HepG2 (cell line): Measurements from ENCODE around the gene TRIM4. TPM values are rescaled to one million over a fixed set of nuclear protein-coding genes. Genes with fewer than 3 reads are reported as not detected.

Source experiments
- ATAC-seq: fragments of 200-7000 bp; cut with Tn5 transposase; 3 replicates; pipeline ENCODE4 v1.9.1; 2020; ENCODE audit warnings: mild to moderate bottlenecking, moderate library complexity
- BruUV-seq: library from RNA; stranded (reverse); fragments of 400-500 nt; replicated peaks from 2 replicates; lab custom pipeline; 2021; lab: Mats Ljungman, UMichigan
- CTCF ChIA-PET: fragments of 300-600 bp; formaldehyde crosslinking; extraction: SDS; loops from one replicate; lab custom pipeline; 2021; ENCODE audit warnings: low total read pairs, inconsistent platforms, low intra/inter-chr PET ratio; lab: Yijun Ruan, JAX
- POLR2A ChIA-PET: fragments of 350-600 bp; sonication (Branson Sonifier 250); formaldehyde crosslinking; loops from one replicate; lab custom pipeline; 2020; ENCODE audit warnings: antibody characterized with exemption, inconsistent platforms; lab: Yijun Ruan, JAX
- DNase-seq: peaks from one replicate; pipeline ENCODE4 v3.0.0-alpha.2; 2015; ENCODE audit warnings: low spot score
- FAIRE-seq: peaks from 3 replicates; lab custom pipeline; 2011; peaks lifted over from hg19 to GRCh38; lab: Jason Lieb, UNC
- H2AFZ ChIP-seq: one replicate; pipeline ENCODE4 v1.6.1; 2011; ENCODE audit warnings: low read length, inconsistent platforms
- H3K27ac ChIP-seq: fragments of 300-600 bp; 3 replicates; pipeline ENCODE4 v1.8.0; 2011; ENCODE audit warnings: mixed run types, mild to moderate bottlenecking, mixed read lengths, low read length, inconsistent platforms; ENCODE audit not compliant: insufficient read depth; ENCODE audit errors: extremely low read length
- H3K27me3 ChIP-seq, 2 experiments: fragments of 200-600 bp in 1 of 2; 2 replicates in 1 of 2; 3 replicates in 1 of 2; pipeline versions ENCODE4 v1.6.0 to v1.8.0; 2011; ENCODE audit warnings: low read length in 2 of 2, mild to moderate bottlenecking in 2 of 2, moderate library complexity in 2 of 2, inconsistent platforms in 1 of 2; ENCODE audit not compliant: insufficient read depth in 2 of 2, control insufficient read depth in 1 of 2
- H3K36me3 ChIP-seq, 2 experiments: fragments of 200-600 bp in 1 of 2; replicated peaks in 1 of 2; 2 replicates in 1 of 2; 3 replicates in 1 of 2; pipeline versions ENCODE4 v1.5.1 to v1.8.0; 2011; ENCODE audit warnings: low read length in 2 of 2, inconsistent platforms in 1 of 2; ENCODE audit not compliant: insufficient read depth in 2 of 2, control insufficient read depth in 1 of 2
- H3K4me1 ChIP-seq: 2 replicates; pipeline ENCODE4 v1.5.1; 2012; ENCODE audit warnings: low read length, inconsistent platforms; ENCODE audit not compliant: insufficient read depth
- H3K4me2 ChIP-seq: 2 replicates; pipeline ENCODE4 v1.6.0; 2011; ENCODE audit warnings: low read depth, low read length, inconsistent platforms
- H3K4me3 ChIP-seq, 3 experiments: fragments of 200-600 bp in 1 of 3; sonication (generic), shearing (Covaris generic) in 1 of 3; replicated peaks in 1 of 3; 2 replicates each; pipeline ENCODE4 v1.5.1; 2011 to 2016; ENCODE audit warnings: low read length in 3 of 3, inconsistent platforms in 2 of 3, low read depth in 2 of 3, mild to moderate bottlenecking in 2 of 3, control low read depth in 1 of 3, mixed read lengths in 1 of 3; ENCODE audit not compliant: insufficient read depth in 1 of 3
- H3K79me2 ChIP-seq: one replicate; pipeline ENCODE4 v1.6.1; 2011; ENCODE audit warnings: low read length, inconsistent platforms; ENCODE audit not compliant: insufficient read depth
- H3K9ac ChIP-seq: 2 replicates; pipeline ENCODE4 v1.6.0; 2011; ENCODE audit warnings: mild to moderate bottlenecking, low read depth, low read length, inconsistent platforms; ENCODE audit not compliant: insufficient read depth
- H3K9me3 ChIP-seq: 2 replicates; pipeline ENCODE4 v1.5.1; 2012; ENCODE audit warnings: mild to moderate bottlenecking, low read length
- H4K20me1 ChIP-seq: 2 replicates; pipeline ENCODE4 v1.6.0; 2011; ENCODE audit warnings: inconsistent platforms, mild to moderate bottlenecking, low read length, moderate library complexity; ENCODE audit not compliant: insufficient read depth
- ATF7-NPFF ChIP-seq: sonication (generic); formaldehyde crosslinking; IDR thresholded peaks from 2 replicates; pipeline ENCODE4 v1.8.1; 2023; ENCODE audit warnings: mild to moderate bottlenecking, low read depth, missing genetic modification reagents, moderate library complexity
- DZIP1 ChIP-seq: sonication (generic); formaldehyde crosslinking; IDR thresholded peaks from 2 replicates; pipeline ENCODE4 v1.5.0; 2020; ENCODE audit warnings: mild to moderate bottlenecking, missing genetic modification reagents
- GPBP1L1 ChIP-seq: sonication (generic); formaldehyde crosslinking; IDR thresholded peaks from 2 replicates; pipeline ENCODE4 v1.5.0; 2020; ENCODE audit warnings: mild to moderate bottlenecking, missing genetic modification reagents
- IRF9 ChIP-seq: sonication (generic); formaldehyde crosslinking; IDR thresholded peaks from 2 replicates; pipeline ENCODE4 v1.8.0; 2022; ENCODE audit warnings: missing genetic modification reagents, mild to moderate bottlenecking, borderline replicate concordance
- SMAD9 ChIP-seq: sonication (generic); formaldehyde crosslinking; IDR thresholded peaks from 2 replicates; pipeline ENCODE4 v1.5.1; 2020; ENCODE audit warnings: mild to moderate bottlenecking, missing genetic modification reagents
- WGBS: methylation state at CpG from one replicate; pipeline ENCODE4 v1.1.6; 2017; ENCODE audit warnings: low lambda C conversion rate; 5-methylcytosine and 5-hydroxymethylcytosine counted together
- in situ Hi-C: cut with HindIII; loops from 2 replicates; pipeline ENCODE4 v1.10.0; 2017; ENCODE audit warnings: low pct_unique_long_range_greater_than_20kb; ENCODE audit not compliant: extremely low pct_ligation_motif_present
- intact Hi-C: fragments of 100-400 bp; cut with micrococcal nuclease; formaldehyde crosslinking; loops from one replicate; pipeline ENCODE4 v1.10.0; 2022; ENCODE audit not compliant: unreplicated experiment
- polyA plus RNA-seq, 8 experiments: library from polyadenylated mRNA; depleted of rRNA in 3 of 8; stranded (reverse) in 7 of 8; unstranded in 1 of 8; fragments of >200 nt; fragmentation: Illumina TruSeq in 4 of 8; extraction: Trizol in 4 of 8; gene quantifications; 2 replicates each; pipeline versions ENCODE4 v1.2.1 to v1.2.3, GENCODE V29; 2011 to 2016; ENCODE audit warnings: low read depth in 4 of 8, missing spikeins in 1 of 8, mixed read lengths in 1 of 8; ENCODE audit not compliant: insufficient read depth in 1 of 8
- total RNA-seq, 5 experiments: library from RNA; depleted of rRNA; stranded (reverse); fragments of >200 nt; fragmentation: Illumina TruSeq; extraction: Trizol; gene quantifications; 2 replicates each; pipeline ENCODE4 v1.2.3, GENCODE V29; 2016; ENCODE audit warnings: low read depth in 1 of 5

The TRIM4 gene
- total and polyA plus RNA-seq, 2 of the 13 experiments (the other 11 are each of a cell fraction or from before 2014, with no cell fraction given), result 17.6 to 21.7 TPM

GRCh38 chr7:99848420-99849216 lies 70.7 kb downstream of the TRIM4 start:
- Histone ChIP-seq H3K27me3 (no peaks in the 10 kb centered on the region), H4K20me1 (no peaks in the 10 kb centered on the region), H3K4me1 (peaks cover 10% of the 10 kb centered on the region), H3K36me3 (no peaks in the 10 kb centered on the region), H3K4me3 (no peak overlapping the region), H3K9me3 (no peaks in the 10 kb centered on the region), H2AFZ (no peak overlapping the region), H3K9ac (no peak overlapping the region), H3K79me2 (no peaks in the 10 kb centered on the region), H3K27ac (no peak overlapping the region), H3K4me2 (no peak overlapping the region)
- ATAC-seq (no peak), DNase-seq (no peak), FAIRE-seq (no peak)
- in situ Hi-C loops (no loop called here), intact Hi-C loops (no loop called here)
- POLR2A ChIA-PET, result no interaction called here
- CTCF ChIA-PET, result no interaction called here
- TF ChIP-seq IRF9, result no peak
- TF ChIP-seq ATF7-NPFF (CRISPR knock-in tag), result no peak
- 81% methylated on average over 6 of the region's 6 CpGs for WGBS
- no TSS peak for BruUV-seq

GRCh38 chr7:99844328-99844727 lies 75.0 kb downstream of the TRIM4 start:
- no peak for TF ChIP-seq DZIP1
- TF ChIP-seq GPBP1L1 (CRISPR knock-in tag), result no peak
- TF ChIP-seq SMAD9, result no peak
- ATAC-seq (no peak), FAIRE-seq (no peak), DNase-seq (no peak)
- Histone ChIP-seq H3K4me2 (no peak overlapping the region), H3K9me3 (no peaks in the 10 kb centered on the region), H3K36me3 (no peaks in the 10 kb centered on the region), H3K4me1 (peaks cover 20% of the 10 kb centered on the region), H4K20me1 (no peaks in the 10 kb centered on the region), H3K4me3 (no peak overlapping the region), H3K27ac (no peak overlapping the region), H3K27me3 (no peaks in the 10 kb centered on the region), H2AFZ (no peak overlapping the region), H3K79me2 (no peaks in the 10 kb centered on the region), H3K9ac (no peak overlapping the region)
- BruUV-seq, result no TSS peak
- ChIA-PET POLR2A (interaction anchor here (0.8 to 1.7 kb wide), 6 partner anchors 15 to 228 kb away, joined by 3 to 16 read pairs (median 4); partner anchors contain the start of gene ZSCAN25), CTCF (no interaction called here)
- in situ Hi-C loops, result no loop called here
- intact Hi-C loops, result no loop called here
- 83% methylated on average over 1 of the region's 1 CpG for whole genome bisulfite sequencing
